Measurements from ENCODE around the gene BCAR1.

DNA sequence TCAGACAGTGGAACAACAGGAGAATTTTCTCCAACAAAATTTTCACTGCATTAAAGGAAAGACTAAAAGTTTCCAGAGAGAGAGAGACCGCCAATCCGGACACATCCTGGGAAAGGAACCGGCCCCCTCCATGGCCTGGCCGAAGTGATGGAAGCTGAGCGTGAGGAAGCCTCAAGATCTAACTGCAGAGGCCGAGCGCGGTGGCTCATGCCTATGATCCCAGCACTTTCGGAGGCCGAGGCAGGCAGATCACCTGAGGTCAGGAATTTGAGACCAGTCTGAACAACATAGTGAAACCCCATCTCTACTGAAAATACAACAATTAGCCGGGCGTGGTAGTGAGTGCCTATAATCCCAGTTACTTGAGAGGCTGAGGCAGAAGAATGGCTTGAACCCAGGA lies 48.3 kb downstream of the BCAR1 start:
- no peak for TF ChIP-seq POLR2AphosphoS2 (IDR thresholded peaks at IDR 0.05; ENCODE audit: low read depth, low read length)
- no peak for TF ChIP-seq ZZZ3 (IDR thresholded peaks at IDR 0.05; ENCODE audit: control insufficient read depth, insufficient read length, low read depth)
- no peak for TF ChIP-seq YY1 (IDR thresholded peaks at IDR 0.05; ENCODE audit: low read depth, low read length)
- no peak for TF ChIP-seq ZNF274 (IDR thresholded peaks at IDR 0.05; ENCODE audit: insufficient read depth, insufficient read length)
- TF ChIP-seq EZH2 (IDR thresholded peaks at IDR 0.05; ENCODE audit: borderline replicate concordance, control insufficient read depth, low read depth, low read length): no peak
- TF ChIP-seq, protein P1, sequence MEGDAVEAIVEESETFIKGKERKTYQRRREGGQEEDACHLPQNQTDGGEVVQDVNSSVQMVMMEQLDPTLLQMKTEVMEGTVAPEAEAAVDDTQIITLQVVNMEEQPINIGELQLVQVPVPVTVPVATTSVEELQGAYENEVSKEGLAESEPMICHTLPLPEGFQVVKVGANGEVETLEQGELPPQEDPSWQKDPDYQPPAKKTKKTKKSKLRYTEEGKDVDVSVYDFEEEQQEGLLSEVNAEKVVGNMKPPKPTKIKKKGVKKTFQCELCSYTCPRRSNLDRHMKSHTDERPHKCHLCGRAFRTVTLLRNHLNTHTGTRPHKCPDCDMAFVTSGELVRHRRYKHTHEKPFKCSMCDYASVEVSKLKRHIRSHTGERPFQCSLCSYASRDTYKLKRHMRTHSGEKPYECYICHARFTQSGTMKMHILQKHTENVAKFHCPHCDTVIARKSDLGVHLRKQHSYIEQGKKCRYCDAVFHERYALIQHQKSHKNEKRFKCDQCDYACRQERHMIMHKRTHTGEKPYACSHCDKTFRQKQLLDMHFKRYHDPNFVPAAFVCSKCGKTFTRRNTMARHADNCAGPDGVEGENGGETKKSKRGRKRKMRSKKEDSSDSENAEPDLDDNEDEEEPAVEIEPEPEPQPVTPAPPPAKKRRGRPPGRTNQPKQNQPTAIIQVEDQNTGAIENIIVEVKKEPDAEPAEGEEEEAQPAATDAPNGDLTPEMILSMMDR (IDR thresholded peaks at IDR 0.05 in 2 of 3, conservative IDR thresholded peaks at IDR 0.05 in 1 of 3; ENCODE audit: control insufficient read depth in 2 of 3, extremely low read depth in 1 of 3, insufficient read depth in 1 of 3, low read depth in 3 of 3, low read length in 3 of 3): no peak
- no peak for TF ChIP-seq TAF1 (IDR thresholded peaks at IDR 0.05; ENCODE audit: borderline replicate concordance, low read depth, low read length)
- TF ChIP-seq, protein P2, sequence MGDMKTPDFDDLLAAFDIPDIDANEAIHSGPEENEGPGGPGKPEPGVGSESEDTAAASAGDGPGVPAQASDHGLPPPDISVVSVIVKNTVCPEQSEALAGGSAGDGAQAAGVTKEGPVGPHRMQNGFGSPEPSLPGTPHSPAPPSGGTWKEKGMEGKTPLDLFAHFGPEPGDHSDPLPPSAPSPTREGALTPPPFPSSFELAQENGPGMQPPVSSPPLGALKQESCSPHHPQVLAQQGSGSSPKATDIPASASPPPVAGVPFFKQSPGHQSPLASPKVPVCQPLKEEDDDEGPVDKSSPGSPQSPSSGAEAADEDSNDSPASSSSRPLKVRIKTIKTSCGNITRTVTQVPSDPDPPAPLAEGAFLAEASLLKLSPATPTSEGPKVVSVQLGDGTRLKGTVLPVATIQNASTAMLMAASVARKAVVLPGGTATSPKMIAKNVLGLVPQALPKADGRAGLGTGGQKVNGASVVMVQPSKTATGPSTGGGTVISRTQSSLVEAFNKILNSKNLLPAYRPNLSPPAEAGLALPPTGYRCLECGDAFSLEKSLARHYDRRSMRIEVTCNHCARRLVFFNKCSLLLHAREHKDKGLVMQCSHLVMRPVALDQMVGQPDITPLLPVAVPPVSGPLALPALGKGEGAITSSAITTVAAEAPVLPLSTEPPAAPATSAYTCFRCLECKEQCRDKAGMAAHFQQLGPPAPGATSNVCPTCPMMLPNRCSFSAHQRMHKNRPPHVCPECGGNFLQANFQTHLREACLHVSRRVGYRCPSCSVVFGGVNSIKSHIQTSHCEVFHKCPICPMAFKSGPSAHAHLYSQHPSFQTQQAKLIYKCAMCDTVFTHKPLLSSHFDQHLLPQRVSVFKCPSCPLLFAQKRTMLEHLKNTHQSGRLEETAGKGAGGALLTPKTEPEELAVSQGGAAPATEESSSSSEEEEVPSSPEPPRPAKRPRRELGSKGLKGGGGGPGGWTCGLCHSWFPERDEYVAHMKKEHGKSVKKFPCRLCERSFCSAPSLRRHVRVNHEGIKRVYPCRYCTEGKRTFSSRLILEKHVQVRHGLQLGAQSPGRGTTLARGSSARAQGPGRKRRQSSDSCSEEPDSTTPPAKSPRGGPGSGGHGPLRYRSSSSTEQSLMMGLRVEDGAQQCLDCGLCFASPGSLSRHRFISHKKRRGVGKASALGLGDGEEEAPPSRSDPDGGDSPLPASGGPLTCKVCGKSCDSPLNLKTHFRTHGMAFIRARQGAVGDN (IDR thresholded peaks at IDR 0.05): no peak
